ENCODE data around the gene SEC61B. TPM values are rescaled to one million over a fixed set of nuclear protein-coding genes. Genes with fewer than 3 reads are reported as not detected.

The SEC61B gene
- total and polyA plus RNA-seq, 9 of the 15 experiments (the other 6 are each of a cell fraction or from before 2014, with no cell fraction given), result 57.8 to 262 (median 172) TPM

- intact Hi-C loops (cut with micrococcal nuclease), result loop anchor here (5.0 kb wide), 1 partner anchor 49 kb away; no protein-coding TSS in a partner anchor
- TF ChIP-seq ZNF77 (CRISPR knock-in tag; IDR thresholded peaks at IDR 0.05) (no peak), ARNT (IDR thresholded peaks at IDR 0.05) (no peak), ZNF232 (CRISPR knock-in tag; IDR thresholded peaks at IDR 0.05) (no peak), PCBP1 (IDR thresholded peaks at IDR 0.05; ENCODE audit: low read depth, low read length, poor library complexity, severe bottlenecking) (no peak), RBM34 (IDR thresholded peaks at IDR 0.05; ENCODE audit: borderline replicate concordance, insufficient read depth, low read length) (no peak), KLF10 (CRISPR knock-in tag; IDR thresholded peaks at IDR 0.05) (no peak), MXI1 (IDR thresholded peaks at IDR 0.05; ENCODE audit: low read depth, low read length) (no peak), MLX (CRISPR knock-in tag; conservative IDR thresholded peaks at IDR 0.05) (no peak), ZNF589 (CRISPR knock-in tag; IDR thresholded peaks at IDR 0.05; ENCODE audit: low read depth) (no peak), CSDE1 (IDR thresholded peaks at IDR 0.05) (no peak), ZFP91 (CRISPR knock-in tag; IDR thresholded peaks at IDR 0.05) (no peak), CLOCK (CRISPR knock-in tag; IDR thresholded peaks at IDR 0.05; ENCODE audit: borderline replicate concordance) (no peak), E2F3 (CRISPR knock-in tag; IDR thresholded peaks at IDR 0.05) (no peak), ZBTB1 (CRISPR knock-in tag; IDR thresholded peaks at IDR 0.05; ENCODE audit: borderline replicate concordance, low read depth) (no peak), WHSC1 (IDR thresholded peaks at IDR 0.05; ENCODE audit: low read length) (no peak), GMEB1 (CRISPR knock-in tag; IDR thresholded peaks at IDR 0.05) (no peak)
Observed at GRCh38 chr9:99216073-99216472, 6.0 kb upstream of the SEC61B start.

More at GRCh38 chr9:99216073-99216472, 6.0 kb upstream of the SEC61B start:
- no peak for FAIRE-seq
- Histone ChIP-seq H3K4me2 (ENCODE audit: insufficient read depth, low read length) (no peak overlapping the region), H3K27me3 (ENCODE audit: control insufficient read depth in 2 of 2, insufficient read depth in 2 of 2, low read length in 2 of 2) (no peaks in the 10 kb centered on the region; a peak in 1 of 5 replicates), H3K9me1 (ENCODE audit: control insufficient read depth, insufficient read depth, low read length) (no peaks in the 10 kb centered on the region), H3K27ac (ENCODE audit: extremely low read depth, low read depth, low read length) (no peak overlapping the region), H3K4me1 (replicated peaks in 1 of 2; ENCODE audit: control insufficient read depth in 2 of 2, insufficient read depth in 2 of 2, low read length in 2 of 2) (peaks cover 3 to 4% of the 10 kb centered on the region in 2 experiments; a peak in 3 of 5 replicates), H3K36me3 (ENCODE audit: control insufficient read depth, insufficient read depth, low read length) (peaks cover 38% of the 10 kb centered on the region), H4K20me1 (replicated peaks; ENCODE audit: control insufficient read depth, insufficient read depth, low read length) (no peaks in the 10 kb centered on the region; the same call in 1 of the 2 replicates), H3K4me3 (no peak overlapping the region), H3K9me3 (replicated peaks; ENCODE audit: control insufficient read depth, insufficient read depth, low read depth, low read length) (no peaks in the 10 kb centered on the region; the same call in 1 of the 2 replicates), H3K9ac (ENCODE audit: insufficient read depth in 1 of 2, low read depth in 2 of 2, low read length in 2 of 2) (no peak overlapping the region), H2AFZ (ENCODE audit: low read depth, low read length) (no peak overlapping the region), H3K79me2 (ENCODE audit: control insufficient read depth, insufficient read depth, low read length) (peaks cover 41% of the 10 kb centered on the region)
- WGBS (ENCODE audit: insufficient coverage, low coverage, missing lambda C conversion rate), result 85% methylated on average over 1 of the region's 1 CpG
- in situ Hi-C loops (cut with MboI), result no loop called here
- ATAC-seq, result no peak
- ChIA-PET CTCF (ENCODE audit: low intra/inter-chr PET ratio) (no interaction called here), POLR2A (interaction anchor here (1.1 to 1.2 kb wide), 2 partner anchors 25 to 28 kb away, joined by 3 to 4 read pairs; no protein-coding TSS in a partner anchor)
- DNase-seq (ENCODE audit: extremely low read depth in 1 of 4, low spot score in 3 of 4), result no peak
- BruUV-seq (replicated peaks), result no TSS peak
